Fibroblast of upper back skin (primary cell): ENCODE measurements around the gene ST8SIA5.
A peak's percentile ranks its signal among the peaks of the same experiment; 100 is the strongest.

Experiments
- DNase-seq: peaks from one replicate; pipeline ENCODE4 v3.0.0-alpha.2; 2013

The ST8SIA5 gene

DNA sequence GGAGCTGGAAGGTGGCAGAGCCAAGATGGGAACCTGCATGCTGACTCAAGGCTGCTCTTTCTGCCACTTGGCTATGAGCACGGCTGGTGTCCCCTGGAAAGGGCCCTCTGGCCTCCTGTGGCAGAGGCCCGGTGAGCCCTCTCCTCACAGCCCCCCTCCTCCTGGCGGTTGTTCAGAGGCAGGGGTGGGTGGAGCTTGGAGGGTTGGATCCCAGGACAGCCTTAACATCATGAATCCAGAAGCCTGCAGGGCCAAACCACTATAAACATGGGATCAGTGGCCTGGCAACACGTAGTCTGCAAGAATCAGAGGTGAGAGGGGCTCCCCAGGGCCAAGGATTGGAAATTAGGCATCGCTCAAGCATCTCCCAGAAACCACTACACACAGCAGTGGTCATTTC lies 51.3 kb downstream of the ST8SIA5 start:
- peak; percentile 40 for DNase-seq

DNA sequence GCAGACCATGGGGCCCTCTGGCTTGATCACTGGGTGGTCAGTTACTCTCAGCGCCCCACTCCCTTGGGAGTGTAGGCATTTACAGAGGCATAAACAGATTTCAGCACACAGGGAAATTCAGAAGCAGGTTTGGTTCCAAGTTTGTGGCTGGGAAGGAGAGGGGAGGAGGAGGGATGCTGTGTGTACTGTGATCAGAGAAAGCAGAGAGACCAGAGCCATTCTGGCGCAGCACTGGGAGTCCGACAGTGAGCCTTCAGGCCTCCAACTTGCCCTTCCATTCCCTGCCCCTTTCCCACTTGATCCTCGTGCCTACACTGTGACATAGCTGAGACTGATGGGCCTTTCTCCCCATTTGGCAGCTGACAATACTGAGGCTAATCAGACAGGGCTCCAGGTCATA lies 52.0 kb downstream of the ST8SIA5 start:
- no peak for DNase-seq

DNA sequence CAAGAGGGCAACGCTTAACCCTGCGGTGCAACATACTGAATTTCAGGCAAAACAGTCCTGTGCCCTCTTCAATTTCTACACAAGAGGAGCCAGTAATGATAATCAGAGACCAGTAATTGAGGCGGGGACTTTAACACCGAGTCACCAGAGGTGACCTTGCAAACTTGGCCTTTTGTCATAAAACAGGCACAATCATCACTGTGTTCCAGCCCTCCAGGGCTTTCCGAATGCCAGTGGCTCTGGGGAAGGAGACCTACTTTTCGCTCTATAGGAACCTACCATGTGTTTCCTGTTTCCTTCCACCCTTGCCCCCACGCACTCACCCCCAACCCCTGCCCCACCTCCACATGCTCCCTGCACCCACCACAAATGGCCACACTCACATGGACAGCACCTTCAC lies 52.7 kb downstream of the ST8SIA5 start:
- DNase-seq: no peak

DNA sequence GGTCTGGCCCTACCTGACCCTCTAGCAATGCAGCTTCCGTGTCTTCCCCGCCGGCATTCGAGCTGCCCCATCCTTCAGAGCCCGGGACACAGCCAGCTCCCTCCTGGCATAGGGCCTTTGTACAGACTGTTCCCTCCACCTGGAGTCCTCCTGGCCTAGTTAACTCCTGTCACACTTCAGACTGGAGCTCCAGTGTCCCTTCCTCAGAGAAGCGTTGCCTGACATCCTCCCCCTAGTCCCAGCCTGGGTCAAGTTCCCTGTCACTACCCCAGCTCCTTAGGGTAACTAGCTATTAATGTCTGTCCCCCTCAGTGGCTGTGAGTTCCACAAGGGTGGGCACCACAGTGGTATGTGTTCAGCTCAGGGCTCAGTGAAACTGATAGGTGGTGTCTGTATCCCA lies 54.4 kb downstream of the ST8SIA5 start:
- DNase-seq: no peak

DNA sequence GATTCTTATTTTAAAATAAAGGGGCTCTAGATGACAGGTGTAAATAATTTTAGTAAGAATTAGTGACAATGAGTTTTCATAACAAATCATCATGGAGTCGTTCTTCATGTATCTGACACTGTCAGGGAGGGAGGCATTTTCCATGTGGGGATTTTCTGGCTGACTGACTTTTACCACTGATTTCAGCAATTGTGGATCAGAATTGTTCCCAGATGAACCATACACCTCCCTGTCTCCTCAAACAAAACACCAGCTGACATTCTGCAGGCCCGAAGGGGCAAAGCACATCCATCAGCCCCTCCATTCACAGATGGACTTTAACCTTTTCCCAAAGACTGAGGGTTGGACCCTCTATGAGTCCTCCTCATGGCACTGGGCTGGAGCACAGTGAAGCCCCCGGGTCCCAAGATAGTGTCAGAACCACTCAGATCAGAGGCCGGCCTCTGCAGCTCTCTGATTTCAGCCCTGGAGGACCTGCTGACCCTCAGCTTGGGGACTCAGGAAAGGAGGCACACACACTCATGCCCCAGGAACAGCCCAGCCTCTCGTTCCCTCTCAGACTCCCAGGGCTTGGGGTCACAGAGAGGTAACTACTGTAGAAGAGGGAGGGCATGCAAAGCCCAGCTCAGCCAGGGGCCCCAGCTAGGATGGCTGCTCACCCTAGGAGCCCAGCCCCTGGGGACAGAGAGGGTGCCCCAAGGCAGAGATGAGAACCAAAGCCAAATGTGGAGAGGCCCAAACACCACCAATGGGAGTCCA lies 56.6 kb downstream of the ST8SIA5 start:
- no peak for DNase-seq

DNA sequence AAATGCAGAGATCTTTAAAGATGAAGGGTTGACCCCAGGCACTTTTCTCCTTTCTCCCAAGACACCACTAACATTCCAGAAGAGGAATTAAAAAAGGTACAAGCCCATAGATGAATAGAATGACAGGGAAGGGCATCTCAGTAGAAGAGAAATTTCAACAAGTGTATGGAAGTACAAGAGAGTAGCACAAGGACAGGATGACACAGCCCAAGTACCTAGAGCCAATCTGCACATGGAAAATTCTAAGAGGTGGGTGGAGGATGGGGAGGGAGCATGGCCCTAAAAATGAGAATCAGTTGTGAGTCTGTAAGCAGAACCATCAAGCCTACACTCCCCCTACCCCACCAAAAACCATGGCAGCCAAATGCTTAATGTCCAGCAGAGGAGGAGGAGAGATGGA lies 60.2 kb downstream of the ST8SIA5 start:
- no peak for DNase-seq

DNA sequence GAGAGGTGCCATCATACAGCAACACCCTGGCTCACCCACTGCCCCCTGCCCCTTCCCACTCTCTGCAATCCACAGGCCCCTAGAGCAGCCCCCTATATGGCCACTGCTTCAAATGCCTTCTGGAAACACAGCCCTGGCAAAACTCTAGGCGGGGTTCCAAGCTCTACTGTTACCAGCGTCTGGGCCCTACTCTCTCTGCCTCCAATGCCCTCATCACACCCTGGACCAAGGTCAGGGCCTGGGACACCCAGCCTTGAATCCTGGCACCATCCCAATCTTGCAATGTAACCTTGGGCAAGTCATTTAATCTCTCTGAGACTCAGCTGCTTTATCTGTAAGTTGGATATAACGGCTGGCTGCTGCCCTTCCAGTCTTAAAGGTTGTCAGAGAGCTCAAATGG lies 60.6 kb downstream of the ST8SIA5 start:
- no peak for DNase-seq

DNA sequence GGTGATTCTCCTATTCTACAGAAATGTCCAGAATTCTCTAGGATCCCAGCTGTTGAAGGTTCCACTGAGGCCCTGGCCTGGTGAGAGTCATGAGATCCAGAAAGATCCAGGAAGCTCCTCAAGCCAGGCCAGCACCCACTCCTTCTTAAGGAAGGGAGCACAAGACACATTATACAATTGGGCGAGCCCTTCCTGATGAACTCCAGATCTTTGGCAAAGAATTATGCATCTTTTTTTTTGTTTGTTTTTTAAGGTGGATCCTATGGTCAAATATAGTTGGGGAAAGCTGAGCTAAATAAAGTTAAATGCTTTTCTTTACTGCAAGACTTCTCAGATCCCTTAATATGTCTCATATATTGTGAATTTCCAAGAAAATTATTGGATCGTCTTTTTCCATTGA lies 62.9 kb downstream of the ST8SIA5 start:
- no peak for DNase-seq

DNA sequence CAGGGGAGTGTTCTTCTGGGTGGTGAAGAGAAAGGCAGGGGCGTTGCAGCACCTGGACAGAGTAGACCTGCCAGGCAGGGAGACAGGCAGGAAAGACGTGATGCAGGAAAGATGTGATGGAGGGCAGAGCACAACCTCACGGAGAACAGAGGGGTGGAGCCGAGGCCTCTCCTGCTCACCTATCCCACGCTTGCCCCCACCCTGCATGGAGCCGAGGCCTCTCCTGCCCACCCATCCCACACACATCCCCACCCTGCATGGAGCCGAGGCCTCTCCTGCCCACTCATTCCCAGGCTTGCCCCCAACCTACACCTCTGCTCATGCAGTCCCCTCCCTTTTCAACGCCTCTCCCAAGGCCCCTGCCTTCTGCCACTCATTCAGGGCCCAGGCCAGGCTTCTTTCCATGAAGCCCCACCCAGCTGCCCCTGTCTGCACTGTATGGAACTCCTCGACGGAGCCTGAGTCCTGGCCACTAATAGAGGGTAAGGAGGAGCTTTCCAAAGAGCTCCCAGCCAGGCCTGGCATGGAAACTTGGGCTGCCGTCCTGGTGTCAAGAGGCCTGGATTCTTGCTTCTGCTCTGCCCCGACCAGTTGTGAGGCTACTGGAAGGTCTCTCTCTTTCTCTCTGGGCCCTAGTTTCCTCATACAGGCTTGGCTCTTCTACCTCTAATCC lies 67.9 kb downstream of the ST8SIA5 start:
- no peak for DNase-seq

DNA sequence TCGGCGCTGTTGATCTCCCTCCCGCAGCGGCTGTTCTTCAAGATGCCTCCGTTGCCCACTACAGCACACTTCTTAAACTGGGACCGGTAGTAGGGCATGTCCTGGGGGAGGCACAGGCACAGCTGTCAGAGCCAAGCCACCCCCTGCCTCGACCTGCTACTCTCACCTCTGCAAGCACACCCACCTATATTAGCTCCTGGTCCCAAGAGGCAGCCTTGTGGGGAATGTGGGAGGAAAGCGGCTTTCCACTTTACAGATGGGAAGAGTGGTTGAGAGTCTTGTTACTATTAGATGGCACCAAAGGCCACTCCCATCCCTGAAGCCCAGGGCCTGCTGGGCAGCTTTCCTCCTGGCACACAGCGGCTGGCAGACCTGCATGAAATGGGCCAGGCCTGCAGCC lies 70.7 kb downstream of the ST8SIA5 start:
- DNase-seq: no peak

DNA sequence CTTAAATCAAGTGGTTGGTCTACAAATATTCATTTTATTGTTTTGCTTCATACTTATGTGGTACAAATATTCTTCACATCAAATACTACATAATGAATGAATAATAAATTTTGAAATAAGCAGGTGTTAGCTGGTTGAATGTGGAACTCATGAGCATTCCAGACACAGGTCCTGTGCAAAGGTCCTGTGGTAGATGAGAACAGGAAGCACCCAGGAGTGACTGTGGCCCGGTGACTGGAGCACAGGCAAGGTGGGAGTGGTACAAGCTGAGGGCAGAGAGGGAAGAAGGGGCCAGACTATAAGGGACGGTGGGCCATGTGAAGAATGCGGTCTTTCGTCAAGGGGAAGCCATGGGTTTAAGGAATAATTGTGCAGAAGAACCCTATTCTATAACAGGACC lies 73.6 kb downstream of the ST8SIA5 start:
- DNase-seq: no peak

DNA sequence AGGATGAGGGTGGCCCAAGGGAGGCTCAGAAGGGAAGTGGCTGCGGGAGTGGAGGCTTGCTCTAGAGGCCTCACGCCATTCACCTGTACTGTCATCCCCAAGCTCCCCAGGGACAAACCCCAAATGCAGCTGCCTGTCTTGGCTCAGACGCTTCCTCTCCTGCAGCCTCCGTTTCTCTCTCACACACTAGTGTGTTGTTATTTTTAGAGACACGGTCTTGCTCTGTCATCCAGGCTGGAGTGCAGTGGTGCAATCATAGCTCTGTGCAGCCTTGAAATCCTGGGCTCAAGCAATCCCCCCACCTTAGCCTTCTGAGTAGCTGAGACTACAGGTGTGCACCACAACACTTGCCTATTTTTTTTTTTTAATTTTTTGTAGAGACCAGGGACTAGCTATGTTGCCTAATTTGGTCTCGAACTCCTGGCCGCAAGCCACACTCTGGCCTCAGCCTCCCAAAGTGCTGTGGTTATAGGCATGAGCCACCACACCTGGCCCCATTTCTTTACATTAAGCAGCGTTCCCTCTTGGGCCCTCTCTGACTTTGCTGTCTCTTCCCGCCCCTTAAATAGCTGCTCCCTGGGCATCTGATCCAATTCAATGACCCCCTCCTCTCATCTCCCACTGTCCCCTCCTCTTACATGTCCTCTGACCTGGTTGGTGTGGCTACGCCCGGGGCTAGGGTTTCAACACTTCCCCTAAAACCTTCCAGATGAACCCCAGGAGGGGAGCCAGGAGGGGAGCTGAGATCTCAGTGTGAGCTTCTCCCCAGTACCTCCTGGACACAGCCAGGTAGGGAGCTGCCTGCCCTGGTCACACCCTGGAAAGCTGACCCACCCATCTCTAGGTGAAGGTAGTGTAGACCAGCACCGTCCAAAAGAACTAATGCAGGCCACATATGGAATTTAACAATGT lies 75.8 kb downstream of the ST8SIA5 start:
- no peak for DNase-seq

DNA sequence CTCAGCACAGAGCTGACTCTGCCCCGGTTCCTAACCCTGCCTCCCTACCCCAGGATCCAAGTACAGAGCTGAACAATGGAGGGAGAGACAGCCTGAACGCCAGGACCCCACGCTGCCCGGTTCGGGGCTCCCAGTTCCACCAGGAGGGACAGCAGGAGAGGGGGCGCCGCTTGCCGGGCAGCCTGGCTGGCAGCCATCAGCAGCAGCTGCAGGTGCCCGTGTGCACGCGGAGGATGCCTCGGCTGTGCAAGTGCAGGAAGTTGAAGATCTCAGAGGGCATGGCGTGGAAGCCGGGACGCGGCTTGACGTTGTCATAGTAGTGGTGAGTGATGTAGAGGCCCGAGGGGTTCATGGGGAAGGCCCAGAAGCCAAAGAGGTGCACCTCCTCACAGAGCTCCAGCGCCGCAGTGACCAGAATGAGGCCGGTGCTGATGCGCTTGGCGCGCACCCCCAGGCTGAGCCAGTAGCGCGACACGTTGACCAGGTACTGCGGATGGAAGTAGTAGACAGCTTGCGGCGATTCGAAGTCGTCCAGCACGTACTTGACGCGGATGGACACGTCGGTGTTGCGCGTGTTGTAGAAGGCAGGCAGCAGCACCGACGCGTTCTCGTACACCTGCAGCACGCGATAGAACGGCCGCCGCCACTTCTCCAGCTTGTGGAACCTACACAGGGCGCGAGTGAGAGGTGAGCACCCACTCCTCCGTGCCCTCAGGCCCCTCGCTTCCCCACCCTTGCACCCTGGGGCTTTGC lies 76.8 kb downstream of the ST8SIA5 start:
- no peak for DNase-seq

DNA sequence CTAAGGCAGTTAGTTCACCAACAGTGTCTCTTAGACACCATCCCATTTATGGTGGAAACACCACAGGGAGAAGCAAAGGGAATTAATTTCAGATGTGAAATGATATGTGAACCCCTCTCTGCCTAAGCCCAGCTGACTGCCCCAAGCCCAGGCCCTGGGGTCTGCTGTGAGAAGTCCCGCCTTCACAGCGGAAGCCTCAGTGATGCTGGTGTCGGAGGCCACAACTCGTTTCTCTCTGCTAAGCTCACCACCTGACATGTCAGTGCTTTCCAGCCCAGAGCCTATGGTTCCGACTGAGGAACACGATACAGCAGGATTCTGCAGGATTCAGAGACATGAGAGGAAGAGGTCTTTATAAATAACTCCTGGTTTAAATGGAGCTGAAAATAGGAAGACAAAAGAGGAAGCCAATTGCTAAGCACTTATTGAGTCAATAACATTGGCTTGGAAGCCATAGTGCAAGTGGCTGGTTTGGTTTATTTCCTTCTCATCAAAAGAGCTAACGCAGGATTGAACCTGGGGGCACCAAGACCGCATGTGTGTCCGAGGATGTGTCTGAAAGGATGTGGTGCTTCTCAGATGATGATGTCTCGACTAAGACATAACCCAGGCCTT lies 78.0 kb downstream of the ST8SIA5 start:
- no peak for DNase-seq

DNA sequence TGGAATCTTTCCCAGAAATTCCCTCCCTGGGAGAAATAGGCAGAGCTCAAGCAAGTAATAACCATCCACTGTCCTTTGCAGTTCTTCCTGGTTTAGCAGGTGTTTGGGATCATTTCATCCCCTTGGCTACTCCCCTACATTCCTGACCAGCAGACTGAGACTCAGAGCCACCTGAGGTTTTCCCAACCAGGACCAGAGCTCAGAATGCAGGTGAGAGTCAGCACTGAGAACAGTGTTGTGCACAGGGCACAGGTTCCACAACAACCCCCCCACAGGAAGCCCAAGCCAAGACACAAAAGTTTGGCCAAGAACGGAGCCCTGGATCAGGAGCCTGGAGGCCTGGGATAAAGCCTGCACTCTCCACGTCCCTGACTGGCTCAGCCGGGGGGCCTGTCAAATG lies 78.8 kb downstream of the ST8SIA5 start:
- DNase-seq: no peak

DNA sequence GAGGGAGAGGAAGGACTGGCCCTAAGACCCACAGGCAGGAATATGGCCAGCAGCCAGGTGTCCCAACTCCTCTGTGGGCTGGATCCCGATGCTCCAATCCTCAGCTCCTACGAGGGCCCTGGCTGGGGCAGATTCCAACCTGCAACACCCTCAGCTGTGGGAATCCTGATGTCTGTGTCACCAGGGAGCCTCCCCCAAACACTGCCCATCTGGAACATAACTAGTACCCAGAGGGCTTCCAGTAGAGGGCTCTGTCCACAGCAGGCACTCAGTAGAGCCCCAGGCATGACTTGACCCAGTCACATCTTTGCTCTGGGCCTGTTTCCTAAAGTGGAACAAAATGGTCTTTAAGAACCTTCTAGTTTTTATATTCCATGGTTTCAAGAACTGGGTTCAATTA lies 79.2 kb downstream of the ST8SIA5 start:
- peak; percentile 2 for DNase-seq

DNA sequence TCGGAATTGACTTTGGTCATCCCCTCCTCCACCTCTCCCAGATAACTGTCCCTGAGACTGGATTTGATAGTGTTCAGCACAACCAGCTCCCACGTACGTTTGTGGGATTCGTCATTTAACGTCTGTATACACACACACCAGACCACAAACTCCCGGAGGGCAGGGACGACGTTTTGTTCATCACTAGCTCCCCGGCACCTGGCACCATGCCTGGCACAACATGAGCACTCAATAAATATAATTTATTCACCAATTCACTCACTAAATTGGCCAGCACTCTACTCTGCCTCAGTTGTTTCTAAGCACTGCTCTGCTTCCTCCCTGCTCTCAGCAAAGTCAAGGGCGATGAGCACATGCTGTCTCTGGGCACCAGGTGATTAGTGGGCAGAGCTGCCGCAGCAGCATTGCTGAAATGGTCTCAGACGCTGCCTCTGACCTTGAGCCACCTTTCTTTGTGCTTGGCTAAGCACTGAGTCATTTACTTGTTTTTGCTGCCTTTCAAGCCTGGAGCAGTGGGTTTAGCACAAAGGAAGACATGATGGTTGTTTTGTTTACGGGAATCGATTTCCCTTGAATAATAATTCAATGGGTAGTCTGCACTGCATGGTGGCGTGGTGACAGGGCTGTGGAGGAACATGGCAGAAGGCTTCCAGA lies 80.5 kb downstream of the ST8SIA5 start:
- no peak for DNase-seq

DNA sequence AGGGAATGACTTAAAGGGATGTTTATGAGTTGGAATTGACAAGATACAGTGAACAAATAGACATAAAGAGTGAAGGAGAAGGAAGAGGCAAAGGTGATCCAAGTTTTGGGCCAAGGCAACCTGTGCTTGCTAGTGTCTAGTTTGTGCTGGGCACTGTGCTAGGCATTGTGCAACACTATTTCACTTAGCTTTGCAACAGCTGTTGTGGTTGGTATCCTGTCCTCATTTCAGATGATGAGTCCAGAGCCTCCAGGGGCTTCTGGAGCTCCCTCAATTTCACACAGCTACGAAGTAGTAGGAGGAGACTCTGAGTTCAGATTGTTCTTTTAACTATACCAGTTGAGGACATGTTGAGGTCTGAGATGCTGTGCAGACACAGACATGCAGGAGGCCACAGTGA lies 81.7 kb downstream of the ST8SIA5 start:
- no peak for DNase-seq

DNA sequence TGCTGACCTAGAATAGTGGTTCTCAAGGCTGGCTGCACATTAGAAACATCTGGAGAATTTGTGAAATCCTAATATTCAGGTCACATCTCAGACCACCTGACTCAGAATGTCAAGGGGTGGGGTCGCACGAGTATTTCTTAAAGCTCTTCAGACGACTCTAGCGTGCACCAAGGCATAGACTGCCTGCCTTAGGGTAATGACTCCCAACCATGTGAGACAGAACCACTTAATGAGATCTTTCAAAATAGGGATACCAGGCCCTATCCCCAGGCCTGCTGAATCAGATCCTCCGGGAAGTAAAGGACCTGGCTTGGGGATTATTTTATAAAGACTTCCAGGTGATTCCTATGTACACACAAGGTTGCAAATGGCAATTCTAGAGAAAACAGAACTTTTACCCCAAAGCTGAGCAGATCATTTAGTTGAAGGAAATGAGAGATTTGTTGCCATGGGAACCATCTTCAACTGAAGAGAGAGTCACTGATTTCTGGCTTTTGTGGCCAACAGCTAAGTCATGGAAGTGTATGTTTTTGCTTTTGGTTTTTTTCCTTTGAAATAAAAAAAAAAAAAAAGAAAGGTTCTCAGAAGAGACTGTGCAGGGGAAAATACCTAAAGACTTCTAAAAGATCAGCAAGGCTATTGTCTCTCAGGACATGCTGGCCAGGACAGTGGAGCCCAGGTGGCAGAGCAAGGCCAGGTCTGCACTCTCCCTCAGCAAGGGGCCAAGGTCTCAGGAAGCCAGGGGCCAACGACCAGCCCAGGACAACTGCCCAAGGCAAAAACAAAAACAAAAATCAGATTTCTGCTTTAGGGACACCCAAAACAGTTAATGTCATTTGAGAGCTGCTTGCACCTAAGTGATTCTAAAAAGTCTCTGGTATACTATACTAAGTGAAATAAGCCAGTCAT lies 84.5 kb downstream of the ST8SIA5 start:
- peak; percentile 31 for DNase-seq

DNA sequence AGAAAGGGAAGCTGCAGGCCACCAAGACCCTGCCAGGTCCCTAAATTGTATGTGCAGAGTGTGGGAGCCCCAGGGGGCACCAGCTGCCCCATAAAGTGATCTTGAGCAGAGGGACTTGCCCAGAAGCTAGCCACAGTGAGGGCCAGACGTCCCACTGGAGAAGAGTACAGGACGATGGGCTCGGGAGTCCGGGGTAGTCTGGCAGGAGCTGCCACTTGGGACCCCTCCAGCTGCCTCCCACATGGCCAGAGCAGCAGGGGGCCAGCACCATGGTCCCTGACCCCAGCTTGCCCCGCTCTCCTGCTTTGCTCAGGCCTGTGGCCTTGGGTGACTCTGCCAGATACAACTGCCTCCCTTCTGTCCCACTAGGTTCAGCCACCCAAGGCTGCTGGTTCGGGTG lies 88.2 kb downstream of the ST8SIA5 start:
- no peak for DNase-seq

DNA sequence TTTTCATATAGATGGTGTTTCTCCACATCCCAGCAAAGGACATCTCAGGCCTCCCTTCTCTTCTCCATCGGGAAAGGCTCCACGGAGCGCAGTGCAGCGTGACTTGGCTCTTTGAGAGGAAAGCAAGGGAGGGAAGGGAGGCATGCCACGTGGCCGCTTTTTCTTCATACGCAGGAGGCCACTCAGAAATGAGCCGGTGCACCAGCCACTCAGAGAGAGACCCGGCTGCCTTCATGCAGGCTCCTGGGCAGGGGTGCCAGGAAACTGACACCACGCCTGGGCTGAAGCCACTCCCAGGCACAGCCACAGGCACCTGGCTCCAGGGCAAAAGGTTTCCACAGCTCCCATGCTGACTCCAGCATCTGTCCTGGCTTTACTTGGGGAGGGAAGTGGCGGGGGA lies 88.7 kb downstream of the ST8SIA5 start:
- no peak for DNase-seq
